Dedifferentiated amniotic fluid mesenchymal stem cell (primary cell): Measurements from ENCODE around the gene DTHD1.

ENCODE experiments used
- DNase-seq: peaks from one replicate; pipeline ENCODE4 v3.0.0-alpha.2; 2016; ENCODE audit errors: extremely low spot score

DTHD1 gene

DNA sequence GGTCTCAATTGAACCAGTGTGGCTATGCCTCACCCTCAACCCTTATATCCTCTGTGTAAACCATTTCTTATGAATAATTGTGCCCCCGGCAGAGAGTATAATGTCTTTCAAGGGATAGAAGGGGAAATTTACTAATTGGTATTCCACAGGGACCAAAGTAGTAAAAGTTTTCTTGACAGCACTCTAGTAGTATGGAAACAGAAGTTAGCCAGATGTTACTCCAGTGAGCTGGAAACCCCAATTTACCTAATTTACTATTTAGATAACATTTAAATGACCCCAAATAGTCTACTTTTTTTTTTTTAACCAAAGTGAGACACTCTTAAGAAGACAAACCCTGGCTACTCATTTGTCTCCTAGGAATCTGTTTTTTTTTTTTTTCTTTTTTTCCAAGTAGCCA, 32.3 kb downstream of the DTHD1 start:
- no peak for DNase-seq

DNA sequence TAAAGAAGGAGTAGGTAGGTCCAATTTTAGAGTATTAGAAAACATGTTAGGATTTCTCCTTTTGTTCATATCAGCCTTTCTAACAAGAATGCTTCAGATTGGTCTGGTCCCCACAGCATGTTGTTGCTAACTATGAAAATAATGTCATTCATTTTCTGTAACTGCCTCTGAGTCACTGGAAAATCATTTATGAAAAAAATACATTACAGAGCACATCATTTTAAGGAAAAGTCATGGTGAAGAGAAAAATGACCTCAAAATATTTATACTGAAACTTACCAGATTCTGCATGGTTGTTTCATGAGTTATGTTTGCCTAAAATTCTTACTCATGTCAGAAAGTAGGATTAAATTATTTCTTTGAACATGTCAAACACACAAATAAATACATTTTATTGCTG, 35.2 kb downstream of the DTHD1 start:
- no peak for DNase-seq

DNA sequence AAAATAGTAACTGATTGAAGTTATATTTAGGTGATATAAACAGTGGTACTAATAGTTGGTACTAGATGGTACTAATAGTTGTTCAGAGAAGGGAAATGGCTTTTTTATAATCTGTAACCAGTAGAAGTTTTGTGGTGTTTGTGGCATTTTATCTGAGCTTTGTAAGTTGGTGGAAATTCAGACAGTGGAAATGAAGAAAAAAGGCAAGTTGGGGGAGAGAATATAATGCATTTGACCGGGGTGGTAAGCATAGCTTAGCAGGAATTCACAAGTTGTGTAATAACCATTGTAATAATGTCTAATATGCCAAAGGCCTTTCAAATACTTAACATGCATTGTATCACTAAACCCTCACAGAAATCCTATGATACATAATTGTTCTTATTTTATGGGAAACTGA, 36.3 kb downstream of the DTHD1 start:
- DNase-seq = no peak

DNA sequence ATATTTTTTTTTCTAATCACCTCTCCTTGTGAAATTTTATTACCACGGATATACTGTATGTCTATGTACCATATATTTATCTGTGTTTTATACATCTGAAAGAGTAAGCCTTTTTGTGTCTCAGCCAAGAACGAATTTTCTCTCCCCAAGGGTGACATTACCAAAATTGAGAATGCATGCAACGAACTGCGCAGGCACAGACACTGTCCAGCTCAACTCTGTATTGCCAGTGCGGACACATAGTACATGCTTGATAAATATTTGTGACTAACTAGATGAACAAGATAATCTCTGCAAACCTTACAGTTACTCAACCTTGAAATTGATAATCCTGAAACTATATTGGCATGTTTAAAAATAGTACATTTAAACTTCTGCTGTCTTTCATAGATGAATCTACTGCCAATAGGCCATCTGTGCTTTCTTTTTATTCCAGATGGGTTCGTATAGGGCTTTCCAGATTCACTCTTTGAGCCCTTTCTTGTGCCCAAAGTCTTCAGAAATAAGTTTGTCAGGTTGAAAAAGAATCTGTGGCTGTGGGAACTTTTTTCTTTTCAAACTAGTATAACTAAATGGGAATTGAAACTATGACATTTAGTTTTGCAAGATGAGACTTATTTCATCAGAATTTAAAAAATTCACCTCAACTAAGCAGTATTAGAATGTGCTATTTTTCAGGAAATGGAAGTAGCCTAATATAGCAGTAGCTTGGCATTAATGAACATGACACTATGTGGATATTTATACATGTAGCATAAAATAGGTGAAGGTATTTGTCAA, 38.9 kb downstream of the DTHD1 start:
- no peak for DNase-seq

DNA sequence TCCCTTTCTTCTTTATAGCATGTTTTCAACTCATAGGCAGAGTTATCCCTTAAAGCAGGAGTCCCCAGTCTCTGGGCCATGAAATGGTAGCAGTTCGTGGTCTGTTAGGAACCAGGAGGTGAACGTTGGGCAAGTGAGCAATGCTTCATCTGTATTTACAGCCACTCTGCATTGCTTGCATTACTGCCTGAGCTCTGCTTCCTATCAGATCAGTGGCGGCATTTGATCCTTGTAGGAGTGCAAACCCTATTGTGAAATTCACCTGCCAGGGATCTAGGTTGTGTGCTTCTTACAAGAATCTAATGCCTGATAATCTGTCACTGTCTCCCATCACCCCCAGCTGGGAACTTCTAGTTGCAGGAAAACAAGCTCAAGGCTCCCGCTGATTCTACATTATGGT, 39.8 kb downstream of the DTHD1 start:
- no peak for DNase-seq

DNA sequence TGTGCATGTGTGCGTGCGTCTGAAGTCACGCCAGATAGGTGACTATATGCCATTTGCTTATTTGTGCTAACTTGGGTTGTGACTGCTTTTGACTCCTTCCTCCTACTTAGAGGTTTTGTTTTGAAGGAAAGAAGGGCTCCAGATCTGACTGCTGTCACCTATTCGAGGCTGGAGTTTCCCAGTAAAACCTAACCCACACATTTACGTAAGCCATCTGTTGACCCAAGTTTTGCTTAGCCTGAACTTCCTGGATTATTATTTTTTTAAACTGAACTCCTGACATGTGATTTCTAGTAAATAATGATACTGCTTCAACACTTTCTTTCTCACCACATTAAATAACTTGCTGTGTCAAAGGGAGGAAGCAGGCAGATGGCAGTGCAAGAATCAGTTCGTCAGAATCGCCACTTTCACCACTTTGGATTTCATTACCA, 41.5 kb downstream of the DTHD1 start:
- DNase-seq = no peak

DNA sequence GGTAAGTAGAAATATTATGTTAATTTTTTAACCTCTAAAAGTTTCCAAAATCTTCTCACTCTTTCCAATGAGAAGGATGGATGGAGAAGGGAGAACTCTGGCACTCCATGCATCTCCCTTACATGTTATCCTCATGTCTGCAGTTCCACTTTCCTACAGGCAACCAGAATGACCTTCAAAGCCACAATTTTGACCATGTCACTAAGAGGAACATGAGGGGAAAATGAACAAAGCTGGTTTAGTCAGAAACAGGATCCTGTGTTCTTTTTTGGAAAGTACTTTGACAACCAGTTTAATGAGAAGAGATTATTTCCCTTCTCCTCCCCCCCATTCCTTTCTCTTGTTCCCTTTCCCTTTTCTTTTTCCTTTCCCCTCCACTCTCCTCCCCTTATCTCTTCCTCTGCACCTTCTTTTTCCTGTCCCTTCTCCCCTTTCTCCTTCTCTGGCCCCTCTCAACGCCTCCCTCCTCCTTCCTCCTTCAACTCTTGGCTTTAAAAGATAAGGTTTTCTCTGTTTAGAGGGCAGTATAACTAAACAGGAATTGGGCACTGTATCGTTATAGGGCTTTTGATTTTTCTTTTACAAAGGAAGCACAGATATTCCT, 42.5 kb downstream of the DTHD1 start:
- no peak for DNase-seq

DNA sequence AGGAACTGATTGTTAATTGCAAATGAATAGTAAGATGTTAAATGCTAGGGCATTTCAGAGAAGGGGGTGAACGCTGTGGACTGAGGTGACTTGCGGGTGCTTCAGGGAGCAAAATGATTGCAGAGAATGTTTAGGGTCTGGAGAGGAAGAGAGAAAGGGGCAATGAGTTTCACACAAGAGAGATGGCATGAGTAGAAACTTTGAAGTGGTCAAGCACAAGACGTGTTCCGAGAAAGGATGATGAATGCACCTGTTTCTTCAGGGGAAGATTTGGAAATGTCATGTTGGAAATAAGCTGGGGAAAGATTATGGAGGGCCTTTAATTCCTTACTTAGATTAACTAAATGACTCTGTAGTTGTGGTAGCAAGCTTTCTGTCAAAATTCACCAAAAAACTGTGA, 43.4 kb downstream of the DTHD1 start:
- DNase-seq = no peak

DNA sequence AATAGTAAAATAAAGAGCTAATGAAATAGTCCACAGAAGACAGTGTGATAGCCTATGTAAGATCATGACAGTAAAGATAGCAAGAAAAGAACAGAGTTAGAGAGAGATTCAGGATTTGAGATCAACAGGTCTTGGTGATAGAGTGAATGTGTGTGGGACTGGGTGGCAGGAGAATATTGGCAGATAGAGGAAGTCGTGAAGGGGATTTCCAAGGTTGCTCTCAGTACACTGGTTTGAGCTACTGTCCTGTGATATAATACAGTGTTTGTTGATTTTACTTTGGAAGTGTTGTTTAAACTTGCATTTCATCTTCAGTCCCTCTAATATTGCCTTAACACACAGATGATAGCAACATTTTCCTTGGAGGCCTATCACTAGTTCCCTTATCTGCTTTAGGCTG, 44.1 kb downstream of the DTHD1 start:
- no peak for DNase-seq

DNA sequence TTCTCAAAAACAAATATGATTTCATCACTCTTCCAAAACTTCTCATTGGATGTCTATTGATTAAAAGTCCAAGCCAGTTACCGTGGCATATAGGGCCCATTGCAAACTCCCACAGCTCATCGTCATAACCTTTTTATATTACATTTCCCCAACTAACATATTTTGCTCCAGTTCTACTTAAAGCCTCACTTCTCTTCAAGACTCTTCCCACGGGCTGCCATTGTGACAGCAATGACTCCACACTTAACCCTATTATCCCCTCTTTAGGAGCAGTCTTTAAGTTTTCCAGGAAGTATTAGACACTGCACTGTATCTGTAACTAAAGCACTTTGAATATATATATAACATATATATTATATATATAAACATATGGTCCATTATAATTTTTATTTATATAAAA, 44.5 kb downstream of the DTHD1 start:
- DNase-seq = no peak

DNA sequence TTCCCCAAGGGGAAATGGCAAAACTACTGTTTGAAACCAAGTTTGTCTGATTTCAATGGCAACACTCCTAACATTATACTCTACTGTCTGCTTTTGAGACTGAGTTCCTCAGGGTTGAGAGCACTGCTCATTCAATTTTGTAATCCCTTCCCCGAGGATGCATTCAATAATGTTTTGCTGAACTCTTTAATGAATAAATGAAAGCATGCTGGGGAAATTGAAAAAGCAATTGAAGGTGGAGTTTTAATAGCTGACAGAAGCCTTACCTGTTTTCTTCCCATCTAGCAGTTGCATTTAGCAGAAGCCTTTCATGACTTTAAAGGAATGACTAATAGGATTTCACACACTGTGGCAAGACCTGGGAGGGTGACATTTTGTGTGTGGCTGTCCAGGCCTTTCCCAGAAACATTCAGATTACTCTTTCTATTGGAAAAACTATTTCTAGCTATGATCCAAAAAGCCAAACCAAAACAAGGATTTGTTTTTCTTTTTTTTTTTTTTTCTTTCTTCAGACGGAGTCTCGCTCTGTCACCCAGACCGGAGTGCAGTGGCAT, 45.1 kb downstream of the DTHD1 start:
- no peak for DNase-seq

DNA sequence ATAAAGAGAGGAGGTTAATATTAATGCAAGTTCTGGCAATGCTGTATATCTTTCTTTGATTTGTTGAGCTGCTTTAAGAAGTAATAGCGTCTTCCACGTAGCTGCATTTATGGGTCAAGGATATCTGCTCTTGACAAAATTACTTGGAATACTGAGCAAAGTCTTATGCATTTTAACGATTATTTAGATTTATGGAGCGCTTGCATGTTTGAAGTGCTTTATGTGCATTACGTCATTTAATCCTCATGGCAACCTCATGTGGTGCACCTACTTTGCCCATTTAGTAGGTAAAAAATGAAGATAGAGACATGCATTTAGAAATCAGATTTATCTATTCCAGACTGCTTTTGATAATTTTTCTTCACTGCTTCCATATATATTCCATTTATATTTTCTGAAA, 46.0 kb downstream of the DTHD1 start:
- no peak for DNase-seq

DNA sequence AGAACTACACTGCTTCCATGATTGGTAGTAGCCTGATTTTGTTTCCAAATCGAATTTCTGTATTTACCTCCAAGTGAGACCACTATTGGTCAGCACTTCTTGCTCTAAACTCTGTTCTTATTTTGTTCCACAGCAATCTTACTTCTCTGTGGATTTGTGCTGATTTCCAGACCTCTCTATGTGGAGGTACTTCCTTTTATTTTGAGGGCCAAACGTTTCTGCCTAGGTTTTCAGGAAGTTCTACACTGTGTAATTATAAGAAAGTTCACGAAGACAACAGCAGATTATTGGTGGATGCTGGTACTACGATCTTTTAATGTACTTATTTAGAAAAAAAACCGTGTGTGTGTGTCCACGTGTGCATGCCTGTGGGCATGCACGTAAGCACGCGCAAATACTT, 46.7 kb downstream of the DTHD1 start:
- no peak for DNase-seq

DNA sequence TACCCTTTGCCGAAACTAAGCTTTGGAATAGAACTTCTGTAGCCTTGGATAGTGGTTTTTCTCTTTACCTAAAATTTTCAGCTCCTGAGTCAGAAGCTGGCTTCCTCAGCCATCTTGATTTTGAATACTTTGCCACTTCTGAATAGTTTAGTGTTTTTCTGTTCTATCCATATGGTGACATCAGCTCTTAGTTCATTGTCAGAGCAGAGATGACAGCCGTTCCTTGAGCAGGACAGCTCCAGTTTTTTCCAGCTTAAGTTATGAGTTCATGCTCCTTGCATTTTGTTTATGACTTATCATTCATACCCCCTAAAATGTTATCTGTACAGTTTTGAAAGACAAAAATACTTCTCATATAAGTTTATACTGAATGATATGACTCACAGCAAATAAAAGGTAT, 47.8 kb downstream of the DTHD1 start:
- DNase-seq = no peak

DNA sequence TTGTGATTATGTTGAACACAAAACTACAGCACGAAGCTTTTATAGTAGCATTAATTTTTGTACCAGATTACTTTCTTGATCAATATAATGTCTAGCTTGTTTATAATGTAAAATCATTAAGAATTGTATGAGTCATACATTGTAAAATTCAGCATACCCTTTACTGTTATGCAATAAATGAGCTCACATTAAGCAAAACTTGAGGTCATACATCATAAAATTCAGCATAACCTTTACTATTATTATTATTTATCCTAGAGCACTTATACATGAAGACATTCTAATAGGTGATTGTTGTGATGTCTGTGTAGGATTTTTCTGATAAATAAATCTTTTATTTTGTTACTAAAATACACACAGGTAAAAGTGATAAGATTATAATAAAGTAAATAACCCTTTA, 49.4 kb downstream of the DTHD1 start:
- no peak for DNase-seq

DNA sequence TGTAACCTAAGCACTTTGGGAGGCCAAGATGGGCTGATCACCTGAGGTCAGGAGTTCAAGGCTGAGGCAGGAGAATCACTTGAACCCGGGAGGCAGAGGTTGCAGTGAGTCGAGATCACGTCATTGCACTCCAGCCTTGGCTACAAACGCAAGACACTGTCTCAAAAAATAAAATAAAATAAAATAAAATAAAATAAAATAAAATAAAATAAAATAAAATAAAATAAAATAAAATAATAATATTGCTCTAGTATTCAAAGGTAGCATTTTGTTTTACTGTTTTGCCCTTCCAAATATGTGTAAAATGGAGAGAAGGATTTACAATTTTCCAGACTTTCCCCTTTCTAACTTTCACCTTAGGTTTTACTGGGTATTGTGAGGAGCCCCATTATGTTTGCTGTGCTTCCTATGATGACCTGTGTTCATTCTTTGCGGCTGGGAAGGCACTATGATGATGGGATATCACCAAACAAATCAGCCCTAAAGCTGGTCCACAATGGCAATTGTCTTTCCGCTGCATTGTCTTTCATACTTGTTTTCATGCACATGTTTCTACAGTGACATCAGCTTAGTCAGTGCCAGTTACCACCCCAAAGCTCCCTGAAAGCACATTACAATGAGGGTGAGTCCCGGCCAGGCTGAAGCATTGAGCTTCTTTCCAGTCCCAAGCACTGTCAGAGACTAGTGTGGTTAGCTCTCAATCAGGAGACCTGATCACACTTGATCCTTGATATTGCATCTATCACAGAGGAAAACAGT, 50.8 kb downstream of the DTHD1 start:
- no peak for DNase-seq

DNA sequence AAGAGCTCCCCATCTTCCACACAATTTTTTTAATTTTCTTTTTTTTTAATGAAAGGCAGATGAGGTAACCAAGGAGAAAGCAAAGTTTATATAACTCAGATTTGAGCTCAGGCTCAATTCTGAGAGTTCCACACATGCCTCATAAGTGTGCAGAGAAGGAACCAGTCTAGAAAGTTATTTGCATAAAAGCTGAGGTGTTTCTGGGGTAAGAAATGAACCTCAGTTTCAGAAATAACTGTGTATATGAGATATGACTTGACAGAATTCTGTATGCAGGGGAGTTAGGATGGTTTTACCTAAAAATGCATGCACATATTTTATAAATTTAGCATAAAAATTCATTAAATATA, 51.3 kb downstream of the DTHD1 start:
- DNase-seq = no peak

DNA sequence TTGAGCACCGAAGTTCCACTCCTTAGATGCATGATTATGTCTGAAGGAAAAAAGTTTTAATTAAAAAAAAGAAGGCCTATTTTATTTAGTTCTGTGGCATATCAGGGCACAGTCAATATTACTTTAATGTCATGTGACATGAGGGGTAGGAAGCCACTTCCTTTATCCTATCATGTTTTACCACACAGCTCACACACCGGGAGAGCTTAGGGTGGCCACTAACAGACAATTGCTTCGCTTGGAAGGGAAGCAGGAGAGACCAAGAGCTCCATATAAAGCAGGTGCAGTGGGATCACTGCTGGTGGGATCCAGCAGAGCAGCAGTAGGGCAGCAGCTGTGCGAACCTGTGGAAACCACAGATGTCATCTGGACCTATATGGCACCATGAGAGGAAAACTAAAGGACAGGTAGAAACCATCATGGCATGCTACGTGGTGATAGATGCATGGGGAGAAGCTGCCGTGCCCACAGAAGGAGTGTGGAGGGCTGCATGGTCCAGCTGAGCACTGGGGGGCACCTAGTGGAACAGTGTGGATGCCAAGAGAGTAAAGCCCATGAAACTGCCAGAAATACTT, 52.0 kb downstream of the DTHD1 start:
- DNase-seq = no peak

DNA sequence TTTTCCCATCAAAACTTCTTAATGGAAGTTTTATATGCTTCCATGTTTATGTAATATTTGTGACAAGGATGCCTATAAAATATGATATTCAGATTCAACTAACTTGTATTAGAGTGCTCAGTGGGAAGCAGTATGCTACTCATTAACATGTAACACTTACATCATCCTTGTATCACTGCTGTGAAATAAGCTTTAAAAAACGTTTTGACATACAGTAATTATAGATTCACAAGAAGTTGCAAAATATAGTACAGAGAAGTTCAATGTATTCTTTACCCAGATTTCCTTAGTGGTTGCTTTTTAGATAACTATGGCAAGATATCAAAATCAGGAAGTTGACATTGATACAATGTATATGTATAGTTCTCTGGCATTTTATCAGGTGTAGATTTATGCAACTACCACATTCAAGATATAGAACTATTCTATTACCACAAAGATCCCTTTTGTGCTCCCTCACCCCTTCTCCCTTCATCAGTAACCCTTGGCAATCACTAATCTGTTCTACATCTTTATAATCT, 56.3 kb downstream of the DTHD1 start:
- DNase-seq = no peak

DNA sequence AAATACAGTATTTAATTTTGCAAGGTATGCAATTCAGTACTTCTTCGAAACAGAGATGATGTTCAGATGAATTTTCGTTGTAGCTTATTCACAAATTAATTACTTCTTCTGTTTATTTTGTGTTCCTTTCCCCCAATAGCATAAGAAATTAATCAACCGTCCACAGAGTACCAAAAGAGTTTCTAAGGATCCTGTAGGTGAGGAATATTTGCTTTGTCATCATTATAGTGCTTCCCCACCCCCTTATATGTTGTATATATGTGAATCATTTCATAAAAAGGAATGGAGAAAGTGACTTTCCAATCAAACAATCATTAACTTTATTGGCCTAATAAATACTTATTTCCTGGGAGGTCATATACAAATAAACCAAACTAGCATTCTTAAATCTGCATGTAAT, 57.6 kb downstream of the DTHD1 start:
- DNase-seq = no peak

DNA sequence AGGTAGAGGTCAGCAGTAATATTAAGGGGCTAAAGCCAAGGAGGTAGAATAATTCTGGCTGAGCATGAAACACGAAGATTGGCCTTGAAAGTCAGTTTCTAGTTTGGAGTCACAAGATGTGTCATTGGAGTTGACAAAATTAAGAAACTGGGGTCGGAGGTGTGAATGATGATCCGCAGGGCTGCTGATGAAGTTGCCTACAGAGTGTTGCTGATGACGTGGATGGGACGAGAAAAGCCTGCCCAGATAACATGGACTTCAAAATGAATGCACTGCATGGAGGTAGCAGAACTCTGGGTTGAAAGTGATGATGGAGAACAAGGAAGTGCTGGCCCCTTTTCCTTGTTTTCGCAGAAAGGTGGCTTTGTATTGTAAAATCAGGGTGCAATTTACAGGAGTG, 60.5 kb downstream of the DTHD1 start:
- no peak for DNase-seq

DNA sequence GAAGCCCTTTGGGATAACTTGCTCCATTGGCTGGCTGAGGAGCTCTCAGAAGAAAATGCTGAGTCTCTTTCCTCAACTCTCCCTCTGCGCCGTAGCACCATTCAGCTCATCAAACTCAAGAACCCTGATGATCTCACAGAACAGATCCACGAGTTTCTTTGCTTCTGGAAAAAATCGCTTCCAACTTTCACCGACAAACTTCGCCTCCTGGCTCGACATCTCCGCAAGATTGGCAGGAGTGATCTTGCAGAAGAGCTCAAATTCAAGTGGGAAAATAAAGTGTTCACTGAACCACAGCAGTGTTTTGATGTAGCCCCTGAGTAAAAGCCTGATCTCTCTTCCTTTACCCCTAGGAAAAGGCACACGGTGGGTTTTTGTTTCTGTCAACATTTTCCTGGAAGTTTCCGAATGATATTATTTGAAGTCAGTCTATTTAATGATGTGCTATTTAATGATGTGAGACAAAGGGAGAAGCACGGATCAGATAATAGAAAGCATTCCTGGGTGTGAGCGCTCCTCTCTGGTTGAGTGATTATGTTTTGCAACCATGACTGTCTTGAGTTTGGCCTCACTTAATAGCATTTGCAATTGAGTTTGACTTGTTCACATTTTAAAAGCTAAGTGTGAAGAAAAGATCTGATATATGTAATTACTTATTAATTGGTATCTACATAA, 62.2 kb downstream of the DTHD1 start:
- no peak for DNase-seq
